ENCODE measurements around the gene MINDY4.

DNA sequence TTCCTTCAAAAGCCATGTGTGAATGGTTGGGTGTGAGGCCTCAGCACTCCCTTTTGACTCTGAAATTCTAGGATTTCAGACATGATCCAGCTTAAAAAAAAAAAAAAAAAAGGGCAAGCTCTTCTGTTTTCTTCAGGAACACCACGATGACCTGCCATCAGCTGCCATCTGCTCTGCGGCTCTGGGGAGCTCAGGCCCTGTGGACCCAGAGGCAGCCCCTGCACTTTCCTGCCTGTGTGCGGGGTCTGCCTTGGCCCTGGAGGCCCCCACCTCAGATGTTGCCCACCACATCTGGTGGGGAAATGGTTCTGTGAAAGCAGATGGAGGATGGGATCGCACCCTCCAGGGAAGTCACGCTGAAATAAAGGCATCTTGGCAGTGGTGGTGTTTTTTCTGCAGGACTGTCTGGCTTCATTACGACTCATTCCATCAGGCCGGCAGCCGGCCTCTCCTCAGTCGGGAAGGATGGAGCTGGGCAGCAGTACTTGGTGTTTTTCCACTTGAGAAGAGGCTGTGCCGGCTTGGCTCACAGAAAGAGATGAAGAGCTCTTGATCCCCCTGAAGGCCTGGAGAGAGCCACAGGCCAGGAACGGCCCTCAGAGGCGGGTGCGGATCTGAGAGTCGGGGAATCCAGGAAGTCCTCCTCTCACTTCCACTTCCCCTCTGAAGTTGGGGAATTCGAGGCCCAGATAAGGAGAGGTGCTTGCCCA lies 74.4 kb downstream of the MINDY4 start:
- TF ChIP-seq MAZ (IDR thresholded peaks at IDR 0.05; ENCODE audit: borderline replicate concordance, low read depth, low read length) = no peak
- TF ChIP-seq CTCF (conservative IDR thresholded peaks at IDR 0.05; ENCODE audit: low read depth, low read length) = no peak
- no peak for TF ChIP-seq RCOR1 (IDR thresholded peaks at IDR 0.05; ENCODE audit: insufficient replicate concordance, low read length)
- no peak for TF ChIP-seq POLR2A (IDR thresholded peaks at IDR 0.05; ENCODE audit: low read depth, low read length)
- TF ChIP-seq RAD21 (IDR thresholded peaks at IDR 0.05; ENCODE audit: low read length) = no peak
- TF ChIP-seq CEBPB (IDR thresholded peaks at IDR 0.05; ENCODE audit: low read depth, low read length) = no peak

All from IMR-90 (cell line).